HG03378 (cell line): ENCODE measurements around the gene NOP58.
"Not testable (repeated sequence)": the region's sequence is repeated elsewhere in the genome, so short reads cannot be mapped to it uniquely, and the experiment has no call there.

Experiments
- ATAC-seq: cut with Tn5 transposase; IDR thresholded peaks from one replicate; pipeline ENCODE4 v1.9.1; 2021; ENCODE audit warnings: mild to moderate bottlenecking, moderate library complexity; ENCODE audit not compliant: unreplicated experiment

Gene NOP58

GRCh38 chr2:202306034-202306433 is 40.5 kb downstream of the NOP58 start:
- no peak for ATAC-seq

- no peak for ATAC-seq
Measured at GRCh38 chr2:202307690-202308089, 42.1 kb downstream of the NOP58 start.

- ATAC-seq = no peak
Measured at GRCh38 chr2:202311823-202312388, 46.3 kb downstream of the NOP58 start.

GRCh38 chr2:202314116-202314515 is 48.6 kb downstream of the NOP58 start:
- no peak for ATAC-seq

- no peak for ATAC-seq
Measured at GRCh38 chr2:202317080-202317857, 51.7 kb downstream of the NOP58 start.

GRCh38 chr2:202320362-202320761 is 54.8 kb downstream of the NOP58 start:
- not testable (repeated sequence) for ATAC-seq

GRCh38 chr2:202322435-202322834 is 56.9 kb downstream of the NOP58 start:
- no peak for ATAC-seq

GRCh38 chr2:202327858-202328257 is 62.3 kb downstream of the NOP58 start:
- no peak for ATAC-seq

GRCh38 chr2:202335791-202336467 is 70.4 kb downstream of the NOP58 start:
- no peak for ATAC-seq

- no peak for ATAC-seq
Measured at GRCh38 chr2:202337151-202337550, 71.6 kb downstream of the NOP58 start.

GRCh38 chr2:202337706-202338346 is 72.3 kb downstream of the NOP58 start:
- no peak for ATAC-seq

- ATAC-seq = no peak
Measured at GRCh38 chr2:202339071-202339870, 73.7 kb downstream of the NOP58 start.

GRCh38 chr2:202344178-202344577 is 78.6 kb downstream of the NOP58 start:
- no peak for ATAC-seq

- ATAC-seq = no peak
Measured at GRCh38 chr2:202346180-202346579, 80.6 kb downstream of the NOP58 start.
